Peyer's patch (tissue), 4 donors: ENCODE results near the gene ZNF26. TPM values are rescaled to one million over a fixed set of nuclear protein-coding genes. Genes with fewer than 3 reads are reported as not detected.
A peak's percentile ranks its signal among the peaks of the same experiment; 100 is the strongest.

Source experiments
- DNase-seq, 3 donors: peaks; one replicate each; pipeline ENCODE4 v3.0.0-alpha.2; 2017 to 2019
- H3K27ac ChIP-seq, 4 donors: fragments of 200-600 bp; sonication (generic); one replicate each; pipeline ENCODE4 v1.5.1; 2016 to 2019
- H3K27me3 ChIP-seq, 2 donors: fragments of 200-600 bp; sonication (generic); one replicate each; pipeline ENCODE4 v1.5.1; 2019
- H3K36me3 ChIP-seq, 3 donors: fragments of 200-600 bp; sonication (generic); one replicate each; pipeline ENCODE4 v1.5.1; 2016 to 2019
- H3K4me1 ChIP-seq, 4 donors: fragments of 200-600 bp; sonication (generic); one replicate each; pipeline ENCODE4 v1.5.1; 2016 to 2019
- H3K4me3 ChIP-seq, 4 donors: fragments of 200-600 bp; sonication (generic); 1 replicate in 3 of 4; 2 replicates in 1 of 4; pipeline ENCODE4 v1.5.1; 2016 to 2019; ENCODE audit warnings: mild to moderate bottlenecking in 1 of 4
- H3K9me3 ChIP-seq, 4 donors: fragments of 200-600 bp; sonication (generic); one replicate each; pipeline ENCODE4 v1.5.1; 2016 to 2019; ENCODE audit warnings: mild to moderate bottlenecking in 1 of 4
- CTCF ChIP-seq, 6 experiments: fragments of 450-650 bp in 4 of 6; fragments of 200-600 bp in 2 of 6; sonication (generic) in 1 of 6; IDR thresholded peaks; one replicate each; pipeline ENCODE4 v1.5.1; 2017 to 2019; ENCODE audit warnings: antibody characterized with exemption in 6 of 6, mild to moderate bottlenecking in 3 of 6, moderate library complexity in 1 of 6
- POLR2A ChIP-seq, 2 donors: fragments of 450-650 bp; IDR thresholded peaks; one replicate each; pipeline ENCODE4 v1.5.1; 2017; ENCODE audit warnings: antibody characterized with exemption in 2 of 2, mild to moderate bottlenecking in 2 of 2, moderate library complexity in 2 of 2
- total RNA-seq, 4 donors: library from RNA; depleted of rRNA; stranded (reverse); fragments of >200 nt; gene quantifications; one replicate each; pipeline ENCODE4 v1.1.0, GENCODE V29; 2016

The ZNF26 gene
- total RNA-seq, 4 donors from 2014 or later: 15.9 to 24.8 (median 18.7) TPM

- Histone ChIP-seq H3K36me3 (peaks cover 0 to 68% (median 11%) of the 10 kb centered on the region in 3 donors), H3K4me3 (no peak overlapping the region), H3K27ac (no peak overlapping the region), H3K27me3 (no peaks in the 10 kb centered on the region), H3K9me3 (peaks cover 0 to 81% (median 16%) of the 10 kb centered on the region in 4 donors), H3K4me1 (no peaks in the 10 kb centered on the region)
- no peak for DNase-seq
- TF ChIP-seq POLR2A (IDR thresholded peaks at IDR 0.05) (no peak), CTCF (IDR thresholded peaks at IDR 0.05) (no peak)
These were observed 43.6 kb upstream of the ZNF26 start for GRCh38 chr12:132942611-132943010.

- H3K4me1 ChIP-seq: no peaks in the 10 kb centered on the region
- TF ChIP-seq CTCF (IDR thresholded peaks at IDR 0.05) (no peak), POLR2A (IDR thresholded peaks at IDR 0.05) (no peak)
- peaks cover 0 to 90% (median 11%) of the 10 kb centered on the region in 3 donors for H3K36me3 ChIP-seq
- no peaks in the 10 kb centered on the region for H3K27me3 ChIP-seq
- no peak for DNase-seq
- no peak overlapping the region for H3K4me3 ChIP-seq
- no peak overlapping the region for H3K27ac ChIP-seq
- H3K9me3 ChIP-seq: peaks cover 0 to 99% (median 16%) of the 10 kb centered on the region in 4 donors
These were observed 40.4 kb upstream of the ZNF26 start for GRCh38 chr12:132945806-132946205.

- no peak overlapping the region for H3K4me3 ChIP-seq
- TF ChIP-seq CTCF (IDR thresholded peaks at IDR 0.05): no peak
- no peak for TF ChIP-seq POLR2A (IDR thresholded peaks at IDR 0.05)
- H3K9me3 ChIP-seq: peaks cover 0 to 98% (median 14%) of the 10 kb centered on the region in 4 donors
- no peaks in the 10 kb centered on the region for H3K27me3 ChIP-seq
- H3K4me1 ChIP-seq: no peaks in the 10 kb centered on the region
- DNase-seq: no peak
- no peak overlapping the region for H3K27ac ChIP-seq
- peaks cover 0 to 84% (median 11%) of the 10 kb centered on the region in 3 donors for H3K36me3 ChIP-seq
These were observed 39.8 kb upstream of the ZNF26 start for GRCh38 chr12:132946246-132946820.

- TF ChIP-seq POLR2A (IDR thresholded peaks at IDR 0.05): no peak
- no peak for TF ChIP-seq CTCF (IDR thresholded peaks at IDR 0.05)
- H3K27ac ChIP-seq: no peak overlapping the region
- peaks cover 0 to 91% (median 5%) of the 10 kb centered on the region in 4 donors for H3K9me3 ChIP-seq
- peaks cover 0 to 64% (median 6%) of the 10 kb centered on the region in 3 donors for H3K36me3 ChIP-seq
- no peak overlapping the region for H3K4me3 ChIP-seq
- no peaks in the 10 kb centered on the region for H3K27me3 ChIP-seq
- H3K4me1 ChIP-seq: no peaks in the 10 kb centered on the region
- peak in 1 of 3 donors; percentile 24 for DNase-seq
These were observed 37.8 kb upstream of the ZNF26 start for GRCh38 chr12:132948146-132949066.

- TF ChIP-seq POLR2A (IDR thresholded peaks at IDR 0.05) (no peak), CTCF (IDR thresholded peaks at IDR 0.05) (no peak)
- no peak overlapping the region for H3K27ac ChIP-seq
- H3K4me3 ChIP-seq: no peak overlapping the region
- DNase-seq: peak in 1 of 3 donors; percentile 26
- peaks cover 0 to 8% (median 1%) of the 10 kb centered on the region in 4 donors for H3K4me1 ChIP-seq
- peaks cover 0 to 46% (median 0%) of the 10 kb centered on the region in 3 donors for H3K36me3 ChIP-seq
- H3K27me3 ChIP-seq: no peaks in the 10 kb centered on the region
- H3K9me3 ChIP-seq: peaks cover 0 to 77% (median 5%) of the 10 kb centered on the region in 4 donors
These were observed 36.0 kb upstream of the ZNF26 start for GRCh38 chr12:132949936-132950837.
